IMR-90 (cell line): ENCODE data around the gene NARS2. TPM values are rescaled to one million over a fixed set of nuclear protein-coding genes. Genes with fewer than 3 reads are reported as not detected.
A peak's percentile ranks its signal among the peaks of the same experiment; 100 is the strongest.

Experiments used
- ATAC-seq: fragments of 200-7000 bp; cut with Tn5 transposase; 2 replicates; pipeline ENCODE4 v1.9.1; 2020; ENCODE audit warnings: low read depth, mild to moderate bottlenecking, moderate library complexity
- BruUV-seq: library from RNA; stranded (reverse); fragments of 400-500 nt; replicated peaks from 2 replicates; lab custom pipeline; 2021; lab: Mats Ljungman, UMichigan
- CTCF ChIA-PET: fragments of 300-600 bp; formaldehyde crosslinking; extraction: SDS; loops from one replicate; lab custom pipeline; 2021; ENCODE audit warnings: antibody characterized with exemption; lab: Yijun Ruan, JAX
- POLR2A ChIA-PET: fragments of 300-600 bp; sonication (Branson Sonifier 250); formaldehyde crosslinking; loops from one replicate; lab custom pipeline; 2022; ENCODE audit warnings: antibody characterized with exemption; ENCODE audit not compliant: unreplicated experiment; lab: Charles Lee
- DNase-seq: peaks from one replicate; pipeline ENCODE4 v3.0.0; 2013
- H2AFZ ChIP-seq: replicated peaks from 2 replicates; pipeline ENCODE3; 2013; ENCODE audit warnings: low read length, mild to moderate bottlenecking; ENCODE audit not compliant: poor library complexity
- H2AK5ac ChIP-seq: 2 replicates; pipeline ENCODE4 v1.6.1; 2013; ENCODE audit warnings: low read depth, low read length, inconsistent platforms
- H2AK9ac ChIP-seq: replicated peaks from 2 replicates; pipeline ENCODE3; 2013; ENCODE audit warnings: mild to moderate bottlenecking, low read depth, low read length, moderate library complexity; ENCODE audit not compliant: poor library complexity
- H2BK120ac ChIP-seq: 2 replicates; pipeline ENCODE4 v1.6.1; 2013; ENCODE audit warnings: low read depth, low read length, inconsistent platforms
- H2BK15ac ChIP-seq: 3 replicates; pipeline ENCODE4 v1.6.1; 2013; ENCODE audit warnings: low read depth, low read length, inconsistent platforms
- H2BK20ac ChIP-seq: 2 replicates; pipeline ENCODE4 v1.6.1; 2013; ENCODE audit warnings: low read depth, mild to moderate bottlenecking, inconsistent platforms, low read length, moderate library complexity
- H2BK5ac ChIP-seq: 2 replicates; pipeline ENCODE4 v1.6.1; 2013; ENCODE audit warnings: mild to moderate bottlenecking, low read depth, low read length, inconsistent platforms; ENCODE audit not compliant: poor library complexity, severe bottlenecking
- H3K14ac ChIP-seq: replicated peaks from 2 replicates; pipeline ENCODE4 v1.6.1; 2013; ENCODE audit warnings: low read depth, low read length, inconsistent platforms
- H3K18ac ChIP-seq: 2 replicates; pipeline ENCODE4 v1.6.1; 2013; ENCODE audit warnings: low read depth, low read length, control low read depth
- H3K23ac ChIP-seq: 2 replicates; pipeline ENCODE4 v1.6.1; 2013; ENCODE audit warnings: low read depth, low read length, inconsistent platforms
- H3K27ac ChIP-seq: 2 replicates; pipeline ENCODE4 v1.5.1; 2013; ENCODE audit warnings: mild to moderate bottlenecking, control low read depth, low read length; ENCODE audit not compliant: insufficient read depth
- H3K27me3 ChIP-seq: 2 replicates; pipeline ENCODE4 v1.6.1; 2013; ENCODE audit warnings: low read length; ENCODE audit not compliant: control insufficient read depth, insufficient read depth
- H3K36me3 ChIP-seq: 2 replicates; pipeline ENCODE4 v1.6.1; 2013; ENCODE audit warnings: low read length, mixed read lengths; ENCODE audit not compliant: control insufficient read depth, insufficient read depth
- H3K4ac ChIP-seq: 2 replicates; pipeline ENCODE4 v1.6.1; 2013; ENCODE audit warnings: low read depth, low read length, inconsistent platforms
- H3K4me1 ChIP-seq: 2 replicates; pipeline ENCODE4 v1.6.1; 2013; ENCODE audit warnings: low read length, mixed read lengths; ENCODE audit not compliant: control insufficient read depth, insufficient read depth
- H3K4me2 ChIP-seq: 2 replicates; pipeline ENCODE4 v1.6.1; 2013; ENCODE audit warnings: low read depth, mild to moderate bottlenecking, control low read depth, low read length, moderate library complexity
- H3K4me3 ChIP-seq: 2 replicates; pipeline ENCODE4 v1.5.1; 2013; ENCODE audit warnings: low read depth, mild to moderate bottlenecking, control low read depth, low read length, moderate library complexity; ENCODE audit not compliant: insufficient read depth
- H3K56ac ChIP-seq: 2 replicates; pipeline ENCODE4 v1.6.1; 2013; ENCODE audit warnings: low read length, inconsistent platforms; ENCODE audit not compliant: insufficient read depth; ENCODE audit errors: extremely low read depth
- H3K79me1 ChIP-seq, 2 experiments: 2 replicates each; pipeline ENCODE4 v1.6.1; 2013; ENCODE audit warnings: low read length in 2 of 2, inconsistent platforms in 1 of 2, low read depth in 1 of 2
- H3K9ac ChIP-seq: 2 replicates; pipeline ENCODE4 v1.6.1; 2013; ENCODE audit warnings: low read depth, low read length, control low read depth
- H3K9me1 ChIP-seq: 2 replicates; pipeline ENCODE4 v1.6.1; 2013; ENCODE audit warnings: low read length, inconsistent platforms; ENCODE audit not compliant: insufficient read depth
- H3K9me3 ChIP-seq: 2 replicates; pipeline ENCODE4 v1.6.1; 2013; ENCODE audit warnings: low read length; ENCODE audit not compliant: control insufficient read depth, insufficient read depth
- H4K20me1 ChIP-seq: 2 replicates; pipeline ENCODE4 v1.6.1; 2013; ENCODE audit warnings: low read length, inconsistent platforms; ENCODE audit not compliant: insufficient read depth
- H4K5ac ChIP-seq: 2 replicates; pipeline ENCODE4 v1.6.1; 2013; ENCODE audit warnings: mild to moderate bottlenecking, low read depth, low read length, control low read depth
- H4K8ac ChIP-seq, 2 experiments: 2 replicates each; pipeline ENCODE4 v1.6.1; 2013; ENCODE audit warnings: low read depth in 2 of 2, low read length in 2 of 2, control low read depth in 1 of 2, inconsistent platforms in 1 of 2
- H4K91ac ChIP-seq: 2 replicates; pipeline ENCODE4 v1.6.1; 2013; ENCODE audit warnings: low read depth, low read length, inconsistent platforms; ENCODE audit not compliant: insufficient read depth
- CHD1 ChIP-seq: IDR thresholded peaks from 2 replicates; pipeline ENCODE4 v1.6.1; 2012; ENCODE audit warnings: low read depth, low read length, improper control_type of control experiment
- MAFK ChIP-seq: IDR thresholded peaks from 2 replicates; pipeline ENCODE4 v1.6.1; 2012; ENCODE audit warnings: low read depth, low read length, improper control_type of control experiment
- MXI1 ChIP-seq: IDR thresholded peaks from 2 replicates; pipeline ENCODE4 v1.6.1; 2012; ENCODE audit warnings: low read depth, mild to moderate bottlenecking, low read length, moderate library complexity, borderline replicate concordance
- SMC3 ChIP-seq: fragments of 150-350 bp; IDR thresholded peaks from 2 replicates; pipeline ENCODE4 v1.6.1; 2016; ENCODE audit warnings: low read depth, mild to moderate bottlenecking, antibody characterized with exemption, low read length, moderate library complexity
- WGBS, 2 experiments: methylation state at CpG; one replicate each; pipeline versions ENCODE4 v1.1.5 to v1.1.7; 2013; ENCODE audit warnings: missing lambda C conversion rate in 2 of 2; ENCODE audit not compliant: insufficient read length in 1 of 2; ENCODE audit errors: extremely low coverage in 2 of 2; 5-methylcytosine and 5-hydroxymethylcytosine counted together
- dilution Hi-C: fragments of 300-500 bp; cut with HindIII; formaldehyde crosslinking; loops from one replicate; pipeline ENCODE4 v1.14.3; 2018; ENCODE audit warnings: low sequenced_read_pairs; ENCODE audit not compliant: unreplicated experiment
- in situ Hi-C: fragments of 300-500 bp; cut with MboI; formaldehyde crosslinking; loops from 3 replicates; pipeline ENCODE4 v1.14.3; 2019; ENCODE audit warnings: low sequenced_read_pairs, inconsistent platforms, mixed read lengths
- intact Hi-C: fragments of 100-400 bp; cut with micrococcal nuclease; formaldehyde crosslinking; loops from 2 replicates; pipeline ENCODE4 v1.10.0; 2022
- polyA plus RNA-seq, 3 experiments: library from polyadenylated mRNA; depleted of rRNA; stranded (reverse); fragments of >200 nt; gene quantifications; 2 replicates each; pipeline ENCODE4 v1.2.3, GENCODE V29; 2012; ENCODE audit warnings: low replicate concordance in 1 of 3
- total RNA-seq: library from RNA; depleted of rRNA; stranded (reverse); fragments of >200 nt; gene quantifications from 2 replicates; pipeline ENCODE4 v1.2.3, GENCODE V29; 2012
- TF ChIP-seq, protein P1 (sequence below): fragments of 150-350 bp; IDR thresholded peaks from 2 replicates; pipeline ENCODE4 v1.6.1; 2017; ENCODE audit warnings: mild to moderate bottlenecking, antibody characterized with exemption, low read length, low read depth
- TF ChIP-seq, protein P2 (sequence below): conservative IDR thresholded peaks from 2 replicates; pipeline ENCODE4 v1.5.1; 2012; ENCODE audit warnings: mild to moderate bottlenecking, low read depth, low read length, improper control_type of control experiment

Gene NARS2
- total and polyA plus RNA-seq, 2 of the 4 experiments (the other 2 are of a cell fraction), result 8.0 to 15.8 TPM

DNA sequence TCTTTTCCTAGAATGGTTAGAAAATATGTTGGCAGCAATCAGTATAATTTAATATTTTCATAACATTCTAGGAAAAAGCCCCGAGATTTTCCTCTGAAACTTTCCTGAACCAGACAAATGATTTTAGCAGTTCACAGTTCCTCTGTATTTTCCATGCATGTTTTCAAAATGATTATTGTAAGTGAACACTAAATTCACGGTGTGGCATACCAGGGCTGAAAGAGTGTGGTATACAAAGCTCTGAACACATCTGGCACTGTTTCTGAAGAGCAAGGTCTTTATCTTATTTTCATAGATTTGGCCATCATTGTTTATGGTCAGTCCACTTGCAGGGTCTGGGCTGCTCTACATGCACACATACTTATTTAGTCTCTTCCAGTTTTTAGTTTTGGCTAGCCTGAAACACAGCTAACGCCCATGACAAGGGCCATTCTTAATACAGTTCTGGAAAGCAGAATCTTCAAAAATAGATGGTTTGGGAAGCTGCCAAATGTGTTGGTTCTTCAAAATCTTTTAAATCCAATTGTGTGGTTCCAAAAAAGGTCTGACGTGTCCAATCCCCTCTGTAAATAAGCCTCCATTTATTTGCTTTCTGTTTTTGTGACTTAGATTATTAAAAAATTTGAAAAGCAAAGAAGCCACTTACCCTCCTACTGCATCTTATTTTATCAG, 149.1 kb downstream of the NARS2 start:
- Histone ChIP-seq H3K18ac (peak overlapping the region; percentile 41), H4K5ac (no peak overlapping the region; the same call in 1 of the 2 replicates), H2BK120ac (peak overlapping the region; percentile 45), H3K27me3 (no peaks in the 10 kb centered on the region), H3K9ac (no peak overlapping the region), H3K4me2 (no peak overlapping the region), H3K36me3 (no peaks in the 10 kb centered on the region), H4K20me1 (no peaks in the 10 kb centered on the region), H3K56ac (no peak overlapping the region), H2BK20ac (peak overlapping the region; percentile 28; the same call in 1 of the 2 replicates), H3K27ac (no peak overlapping the region), H3K9me3 (no peaks in the 10 kb centered on the region), H4K8ac (no peak overlapping the region), H3K79me1 (no peaks in the 10 kb centered on the region), H4K91ac (no peak overlapping the region), H3K9me1 (no peaks in the 10 kb centered on the region; the same call in 1 of the 2 replicates), H3K14ac (no peak overlapping the region), H3K23ac (no peak overlapping the region), H2BK5ac (no peak overlapping the region), H2AK5ac (no peak overlapping the region), H2BK15ac (no peak overlapping the region), H3K4me3 (no peak overlapping the region), H2AK9ac (no peak overlapping the region), H3K4ac (peak overlapping the region; percentile 29; the same call in 1 of the 2 replicates), H3K4me1 (peaks cover 10% of the 10 kb centered on the region), H2AFZ (no peak overlapping the region)
- DNase-seq (no peak), ATAC-seq (no peak)
- no CpG with 5 or more reads among the region's 4 CpGs for WGBS, 2 experiments
- intact Hi-C loops, result no loop called here
- ChIA-PET POLR2A (no interaction called here), CTCF (interaction anchor here (0.5 to 0.6 kb wide), 2 partner anchors 9 to 455 kb away, joined by 3 read pairs; no protein-coding TSS in a partner anchor)
- no peak for TF ChIP-seq MXI1
- no peak for TF ChIP-seq SMC3
- TF ChIP-seq, protein P1, sequence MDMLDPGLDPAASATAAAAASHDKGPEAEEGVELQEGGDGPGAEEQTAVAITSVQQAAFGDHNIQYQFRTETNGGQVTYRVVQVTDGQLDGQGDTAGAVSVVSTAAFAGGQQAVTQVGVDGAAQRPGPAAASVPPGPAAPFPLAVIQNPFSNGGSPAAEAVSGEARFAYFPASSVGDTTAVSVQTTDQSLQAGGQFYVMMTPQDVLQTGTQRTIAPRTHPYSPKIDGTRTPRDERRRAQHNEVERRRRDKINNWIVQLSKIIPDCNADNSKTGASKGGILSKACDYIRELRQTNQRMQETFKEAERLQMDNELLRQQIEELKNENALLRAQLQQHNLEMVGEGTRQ, result no peak
- no peak for TF ChIP-seq MAFK
- TF ChIP-seq, protein P2, sequence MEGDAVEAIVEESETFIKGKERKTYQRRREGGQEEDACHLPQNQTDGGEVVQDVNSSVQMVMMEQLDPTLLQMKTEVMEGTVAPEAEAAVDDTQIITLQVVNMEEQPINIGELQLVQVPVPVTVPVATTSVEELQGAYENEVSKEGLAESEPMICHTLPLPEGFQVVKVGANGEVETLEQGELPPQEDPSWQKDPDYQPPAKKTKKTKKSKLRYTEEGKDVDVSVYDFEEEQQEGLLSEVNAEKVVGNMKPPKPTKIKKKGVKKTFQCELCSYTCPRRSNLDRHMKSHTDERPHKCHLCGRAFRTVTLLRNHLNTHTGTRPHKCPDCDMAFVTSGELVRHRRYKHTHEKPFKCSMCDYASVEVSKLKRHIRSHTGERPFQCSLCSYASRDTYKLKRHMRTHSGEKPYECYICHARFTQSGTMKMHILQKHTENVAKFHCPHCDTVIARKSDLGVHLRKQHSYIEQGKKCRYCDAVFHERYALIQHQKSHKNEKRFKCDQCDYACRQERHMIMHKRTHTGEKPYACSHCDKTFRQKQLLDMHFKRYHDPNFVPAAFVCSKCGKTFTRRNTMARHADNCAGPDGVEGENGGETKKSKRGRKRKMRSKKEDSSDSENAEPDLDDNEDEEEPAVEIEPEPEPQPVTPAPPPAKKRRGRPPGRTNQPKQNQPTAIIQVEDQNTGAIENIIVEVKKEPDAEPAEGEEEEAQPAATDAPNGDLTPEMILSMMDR, result no peak
- TF ChIP-seq CHD1, result no peak
- no TSS peak for BruUV-seq
- dilution Hi-C loops, result no loop called here
- in situ Hi-C loops, result no loop called here
